ENCODE data around the gene ORC4.
A peak's percentile ranks its signal among the peaks of the same experiment; 100 is the strongest.

The ORC4 gene

GRCh38 chr2:148020111-148021058 is at the start of gene ORC4:
ORC4 (minus strand) TSS chr2:148020737; CDS start chr2:147975958, 44,779 bp downstream.
- peak; percentile 100 for DNase-seq (ENCODE audit: low read depth)

- no peak for DNase-seq (ENCODE audit: low read depth)
These were observed 47.3 kb upstream of the ORC4 start for GRCh38 chr2:148067801-148068200.

GRCh38 chr2:148065936-148066335 is 45.4 kb upstream of the ORC4 start:
- no peak for DNase-seq (ENCODE audit: low read depth)

- DNase-seq (ENCODE audit: low read depth) = no peak
These were observed 43.1 kb upstream of the ORC4 start for GRCh38 chr2:148063633-148064032.

GRCh38 chr2:148058641-148059040 is 38.1 kb upstream of the ORC4 start:
- DNase-seq (ENCODE audit: low read depth) = peak; percentile 70

- DNase-seq (ENCODE audit: low read depth) = no peak
These were observed 32.1 kb upstream of the ORC4 start for GRCh38 chr2:148052687-148053086.

GRCh38 chr2:148049284-148049683 is 28.7 kb upstream of the ORC4 start:
- DNase-seq (ENCODE audit: low read depth) = no peak

- peak; percentile 20 for DNase-seq (ENCODE audit: low read depth)
These were observed 28.1 kb upstream of the ORC4 start for GRCh38 chr2:148048475-148049221.

- no peak for DNase-seq (ENCODE audit: low read depth)
These were observed 26.3 kb upstream of the ORC4 start for GRCh38 chr2:148046802-148047201.

GRCh38 chr2:148044322-148044721 is 23.8 kb upstream of the ORC4 start:
- DNase-seq (ENCODE audit: low read depth) = no peak

GRCh38 chr2:148042219-148042618 is 21.7 kb upstream of the ORC4 start:
- peak; percentile 51 for DNase-seq (ENCODE audit: low read depth)

- no peak for DNase-seq (ENCODE audit: low read depth)
These were observed 19.2 kb upstream of the ORC4 start for GRCh38 chr2:148039783-148040182.

GRCh38 chr2:148032215-148032614 is 11.7 kb upstream of the ORC4 start:
- DNase-seq (ENCODE audit: low read depth) = no peak

GRCh38 chr2:148031152-148031551 is 10.6 kb upstream of the ORC4 start:
- DNase-seq (ENCODE audit: low read depth) = no peak

- DNase-seq (ENCODE audit: low read depth) = no peak
These were observed 8.2 kb upstream of the ORC4 start for GRCh38 chr2:148028781-148029180.

- DNase-seq (ENCODE audit: low read depth) = peak; percentile 9
These were observed 7.3 kb upstream of the ORC4 start for GRCh38 chr2:148027822-148028221.

- no peak for DNase-seq (ENCODE audit: low read depth)
These were observed 6.0 kb upstream of the ORC4 start for GRCh38 chr2:148026573-148026972.

- no peak for DNase-seq (ENCODE audit: low read depth)
These were observed 3.3 kb upstream of the ORC4 start for GRCh38 chr2:148023861-148024260.

- DNase-seq (ENCODE audit: low read depth) = no peak
These were observed 2.3 kb upstream of the ORC4 start for GRCh38 chr2:148022882-148023281.

- no peak for DNase-seq (ENCODE audit: low read depth)
These were observed 1.8 kb upstream of the ORC4 start for GRCh38 chr2:148022351-148022750.

- DNase-seq (ENCODE audit: low read depth) = peak; percentile 26
These were observed 1.3 kb upstream of the ORC4 start for GRCh38 chr2:148021886-148022285.

- peak; percentile 73 for DNase-seq (ENCODE audit: low read depth)
These were observed 723 bp upstream of the ORC4 start, which contains the start of gene MBD5 for GRCh38 chr2:148021059-148021861. MBD5 (plus strand) TSS chr2:148021091.
